Gastroesophageal sphincter (tissue), 4 donors: ENCODE data around the gene PAM. TPM values are rescaled to one million over a fixed set of nuclear protein-coding genes. Genes with fewer than 3 reads are reported as not detected.

Source experiments
- ATAC-seq: fragments of 150-250 bp; one replicate; pipeline ENCODE4 v1.9.1; 2016; ENCODE audit warnings: mild to moderate bottlenecking, moderate library complexity
- H3K27ac ChIP-seq, 4 donors: fragments of 200-600 bp; sonication (generic) in 3 of 4; 1 replicate in 3 of 4; 2 replicates in 1 of 4; pipeline ENCODE4 v1.5.1; 2016 to 2019
- H3K27me3 ChIP-seq: fragments of 200-600 bp; sonication (generic); one replicate; pipeline ENCODE4 v1.5.1; 2019
- H3K36me3 ChIP-seq, 2 donors: fragments of 200-600 bp; sonication (generic); one replicate each; pipeline ENCODE4 v1.5.1; 2019; ENCODE audit warnings: control low read depth in 1 of 2
- H3K4me1 ChIP-seq, 3 donors: fragments of 200-600 bp; sonication (generic); 1 replicate in 2 of 3; 2 replicates in 1 of 3; pipeline ENCODE4 v1.5.1; 2016 to 2019; ENCODE audit warnings: control low read depth in 2 of 3
- H3K4me3 ChIP-seq, 2 donors: fragments of 200-600 bp; sonication (generic); one replicate each; pipeline ENCODE4 v1.5.1; 2019; ENCODE audit warnings: mild to moderate bottlenecking in 1 of 2, moderate library complexity in 1 of 2
- H3K9me3 ChIP-seq, 3 donors: fragments of 200-600 bp; sonication (generic); one replicate each; pipeline ENCODE4 v1.5.1; 2017 to 2019; ENCODE audit warnings: control low read depth in 2 of 3
- CTCF ChIP-seq, 4 experiments: fragments of 200-600 bp in 2 of 4; fragments of 450-650 bp in 2 of 4; sonication (generic) in 1 of 4; IDR thresholded peaks; one replicate each; pipeline ENCODE4 v1.5.1; 2017 to 2019; ENCODE audit warnings: antibody characterized with exemption in 4 of 4, mild to moderate bottlenecking in 2 of 4, moderate library complexity in 2 of 4
- EP300 ChIP-seq: sonication (generic); formaldehyde crosslinking; IDR thresholded peaks from one replicate; pipeline ENCODE4 v1.6.1; 2017; ENCODE audit warnings: antibody characterized with exemption, mild to moderate bottlenecking
- POLR2A ChIP-seq, 2 donors: fragments of 450-650 bp; IDR thresholded peaks; one replicate each; pipeline ENCODE4 v1.6.1; 2017; ENCODE audit warnings: antibody characterized with exemption in 2 of 2, mild to moderate bottlenecking in 2 of 2, moderate library complexity in 1 of 2
- POLR2AphosphoS5 ChIP-seq: sonication (generic); formaldehyde crosslinking; IDR thresholded peaks from one replicate; pipeline ENCODE4 v1.6.1; 2017; ENCODE audit warnings: antibody characterized with exemption
- WGBS, 2 donors: methylation state at CpG; one replicate each; pipeline ENCODE4 v1.1.5; 2018; ENCODE audit warnings: low coverage in 1 of 2; 5-methylcytosine and 5-hydroxymethylcytosine counted together
- total RNA-seq, 4 donors: library from RNA; depleted of rRNA; stranded (reverse); fragments of >200 nt; gene quantifications; one replicate each; pipeline ENCODE4 v1.1.0, GENCODE V29; 2016

Gene PAM
- total RNA-seq, 4 donors from 2014 or later: 247 to 404 (median 311) TPM

GRCh38 chr5:102722931-102723330 lies 32.2 kb upstream of the PAM start:
- Histone ChIP-seq H3K27ac (no peak overlapping the region), H3K9me3 (no peaks in the 10 kb centered on the region), H3K4me3 (no peak overlapping the region), H3K4me1 (no peaks in the 10 kb centered on the region), H3K27me3 (no peaks in the 10 kb centered on the region), H3K36me3 (no peaks in the 10 kb centered on the region)
- no peak for ATAC-seq
- TF ChIP-seq POLR2A (IDR thresholded peaks at IDR 0.05): no peak
- TF ChIP-seq EP300: no peak
- no peak for TF ChIP-seq POLR2AphosphoS5
- TF ChIP-seq CTCF (IDR thresholded peaks at IDR 0.05): no peak
- 71 to 76% methylated on average over 4 of the region's 4 CpGs for WGBS, 2 donors

GRCh38 chr5:102731693-102732092 lies 23.4 kb upstream of the PAM start:
- Histone ChIP-seq H3K27ac (no peak overlapping the region), H3K27me3 (no peaks in the 10 kb centered on the region), H3K36me3 (no peaks in the 10 kb centered on the region), H3K4me1 (no peaks in the 10 kb centered on the region), H3K9me3 (no peaks in the 10 kb centered on the region), H3K4me3 (no peak overlapping the region)
- ATAC-seq: no peak
- 75 to 80% methylated on average over 1 of the region's 1 CpG for WGBS, 2 donors
- no peak for TF ChIP-seq CTCF (IDR thresholded peaks at IDR 0.05)
- no peak for TF ChIP-seq EP300
- no peak for TF ChIP-seq POLR2AphosphoS5

- no peaks in the 10 kb centered on the region for H3K27me3 ChIP-seq
- no peak for ATAC-seq
- H3K4me1 ChIP-seq: no peaks in the 10 kb centered on the region
- no peaks in the 10 kb centered on the region for H3K36me3 ChIP-seq
- no peaks in the 10 kb centered on the region for H3K9me3 ChIP-seq
- TF ChIP-seq CTCF (IDR thresholded peaks at IDR 0.05) (no peak), EP300 (no peak), POLR2AphosphoS5 (no peak), POLR2A (IDR thresholded peaks at IDR 0.05) (no peak)
- 77 to 83% methylated on average over 5 of the region's 5 CpGs for WGBS, 2 donors
- no peak overlapping the region for H3K4me3 ChIP-seq
- H3K27ac ChIP-seq: no peak overlapping the region
Observed at GRCh38 chr5:102733534-102733933, 21.6 kb upstream of the PAM start.

GRCh38 chr5:102737161-102737560 lies 17.9 kb upstream of the PAM start:
- Histone ChIP-seq H3K4me3 (no peak overlapping the region), H3K36me3 (no peaks in the 10 kb centered on the region), H3K27me3 (no peaks in the 10 kb centered on the region), H3K4me1 (no peaks in the 10 kb centered on the region), H3K27ac (no peak overlapping the region), H3K9me3 (no peaks in the 10 kb centered on the region)
- no peak for ATAC-seq
- WGBS, 2 donors: 50 to 93% methylated on average over 1 of the region's 1 CpG
- TF ChIP-seq POLR2A (IDR thresholded peaks at IDR 0.05) (no peak), CTCF (IDR thresholded peaks at IDR 0.05) (no peak), POLR2AphosphoS5 (no peak)

GRCh38 chr5:102737805-102738469 lies 17.2 kb upstream of the PAM start:
- no peaks in the 10 kb centered on the region for H3K4me1 ChIP-seq
- no peak for ATAC-seq
- H3K36me3 ChIP-seq: no peaks in the 10 kb centered on the region
- H3K4me3 ChIP-seq: no peak overlapping the region
- 27 to 57% methylated on average over 6 of the region's 7 CpGs for WGBS, 2 donors
- TF ChIP-seq CTCF (IDR thresholded peaks at IDR 0.05): no peak
- no peak for TF ChIP-seq POLR2A (IDR thresholded peaks at IDR 0.05)
- TF ChIP-seq POLR2AphosphoS5: no peak
- no peak for TF ChIP-seq EP300
- no peaks in the 10 kb centered on the region for H3K27me3 ChIP-seq
- H3K27ac ChIP-seq: no peak overlapping the region
- H3K9me3 ChIP-seq: no peaks in the 10 kb centered on the region
